ENCODE data around the gene FOLR2. TPM values are rescaled to one million over a fixed set of nuclear protein-coding genes. Genes with fewer than 3 reads are reported as not detected.
A peak's percentile ranks its signal among the peaks of the same experiment; 100 is the strongest.

Gene FOLR2
- total RNA-seq, 1 donor from 2014 or later = not detected

- no peak for DNase-seq
Measured at GRCh38 chr11:72208281-72208680, 8.3 kb upstream of the FOLR2 start.

- no peak for DNase-seq
Measured at GRCh38 chr11:72209101-72209500, 7.5 kb upstream of the FOLR2 start.

DNA sequence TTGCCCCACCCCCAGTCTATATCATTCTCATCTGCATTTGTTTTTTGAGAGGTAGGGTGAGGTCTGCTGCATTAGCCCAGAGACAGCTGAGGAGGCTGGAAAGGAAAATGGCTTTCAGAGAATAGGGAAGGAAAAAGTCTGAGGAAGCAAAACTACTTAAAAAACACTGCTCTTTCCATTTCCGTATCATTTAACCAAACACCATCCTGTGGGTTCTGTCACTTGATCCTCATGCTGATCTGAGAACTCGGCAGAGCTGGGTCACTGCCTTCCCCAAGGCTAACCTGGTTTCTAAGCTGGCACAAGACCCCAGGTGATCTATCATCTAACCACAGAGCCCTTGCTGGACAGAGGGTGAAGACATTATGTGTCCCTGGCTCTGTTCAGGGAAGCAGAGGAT, 1.2 kb downstream of the FOLR2 start:
- no peak for DNase-seq

DNA sequence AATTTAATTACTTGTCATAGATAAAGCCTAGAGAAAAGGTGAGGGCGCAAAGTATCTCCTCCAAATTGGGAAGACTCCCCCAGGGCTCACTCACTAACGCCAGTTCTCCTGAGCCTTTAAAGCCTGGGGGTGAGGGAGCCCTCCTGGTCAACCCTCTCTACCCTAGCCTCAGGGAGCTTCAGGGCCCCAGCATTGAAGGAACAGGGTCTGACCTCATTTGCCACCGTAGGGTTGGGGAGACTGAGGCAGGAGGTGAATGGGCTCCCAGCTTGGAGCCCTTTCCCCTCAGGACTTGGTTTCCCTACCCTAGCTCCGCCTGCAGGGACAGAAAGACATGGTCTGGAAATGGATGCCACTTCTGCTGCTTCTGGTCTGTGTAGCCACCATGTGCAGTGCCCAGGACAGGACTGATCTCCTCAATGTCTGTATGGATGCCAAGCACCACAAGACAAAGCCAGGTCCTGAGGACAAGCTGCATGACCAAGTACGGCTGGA, 1.7 kb downstream of the FOLR2 start:
- DNase-seq = no peak

GRCh38 chr11:72220696-72221363, 4.2 kb downstream of the FOLR2 start:
- no peak for DNase-seq

DNA sequence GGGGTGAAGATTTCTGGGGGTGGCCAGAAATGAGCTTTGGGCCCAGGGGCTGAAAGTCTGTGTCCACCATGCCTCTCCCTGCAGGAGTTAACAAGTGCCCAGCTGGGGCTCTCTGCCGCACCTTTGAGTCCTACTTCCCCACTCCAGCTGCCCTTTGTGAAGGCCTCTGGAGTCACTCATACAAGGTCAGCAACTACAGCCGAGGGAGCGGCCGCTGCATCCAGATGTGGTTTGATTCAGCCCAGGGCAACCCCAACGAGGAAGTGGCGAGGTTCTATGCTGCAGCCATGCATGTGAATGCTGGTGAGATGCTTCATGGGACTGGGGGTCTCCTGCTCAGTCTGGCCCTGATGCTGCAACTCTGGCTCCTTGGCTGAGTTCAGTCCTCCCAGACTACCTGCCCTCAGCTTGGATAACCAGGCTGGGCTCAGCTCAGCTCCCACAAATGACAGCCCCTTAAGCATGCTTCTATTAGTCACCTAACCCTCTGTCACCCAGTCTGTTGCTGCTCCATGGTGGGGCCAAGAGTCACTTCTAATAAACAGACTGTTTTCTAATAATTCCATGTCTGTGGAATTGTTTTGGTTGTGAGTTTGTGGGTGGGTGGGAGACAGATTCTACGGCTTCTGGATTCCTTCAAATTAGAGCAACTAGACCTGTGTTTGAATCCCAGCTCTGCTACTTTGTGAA, 4.9 kb downstream of the FOLR2 start:
- no peak for DNase-seq

GRCh38 chr11:72222106-72222891, 5.7 kb downstream of the FOLR2 start:
- no peak for DNase-seq

GRCh38 chr11:72222907-72223614, 6.5 kb downstream of the FOLR2 start:
- peak; percentile 91 for DNase-seq

DNA sequence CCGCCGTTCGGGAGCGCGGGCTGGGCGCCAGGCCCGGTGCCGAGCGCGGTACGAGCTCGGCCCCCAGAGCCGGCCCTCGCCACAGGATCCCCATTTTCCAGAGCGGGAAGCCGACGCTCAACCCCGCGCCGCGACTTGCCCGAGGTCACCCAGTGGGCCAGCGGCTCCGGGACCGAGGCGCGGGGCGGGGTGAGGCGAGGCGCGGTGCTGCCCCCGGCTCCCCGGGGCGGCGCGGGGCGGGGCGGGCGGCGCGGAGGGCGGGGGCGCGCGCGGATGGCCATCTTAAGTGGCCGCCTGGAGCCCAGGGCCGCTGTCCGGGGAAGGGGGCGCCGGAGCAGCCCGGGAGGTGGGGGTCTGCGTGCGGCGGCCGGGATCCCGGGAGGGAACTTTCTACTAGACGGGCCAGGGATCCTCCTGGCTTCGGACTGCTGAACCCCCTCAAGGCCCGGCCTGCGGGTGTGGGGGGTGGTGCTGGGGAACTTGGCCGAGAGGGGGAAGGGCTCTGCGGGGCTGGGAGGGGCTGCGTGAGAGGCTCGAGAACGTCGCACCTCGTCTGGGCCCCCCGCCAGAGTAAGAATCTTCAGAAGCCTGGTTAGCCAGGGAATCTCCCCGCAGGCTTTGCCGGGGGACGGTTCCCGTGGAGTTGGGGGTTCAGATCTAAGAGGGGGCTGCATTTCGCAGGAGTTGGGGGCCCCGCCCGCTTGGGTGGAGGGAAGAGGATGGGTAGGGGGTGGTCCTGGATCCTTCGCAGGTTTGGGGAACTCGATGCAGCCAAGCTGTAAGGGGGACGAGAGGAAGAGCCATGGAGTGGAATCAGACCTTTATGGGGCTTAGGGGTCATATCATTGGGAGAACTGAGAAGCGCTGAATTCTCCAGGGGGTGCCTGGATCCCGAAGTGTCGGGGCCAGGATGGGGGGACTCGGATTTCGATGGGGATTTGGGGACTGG, 7.3 kb downstream of the FOLR2 start:
- DNase-seq = peak; percentile 64

DNA sequence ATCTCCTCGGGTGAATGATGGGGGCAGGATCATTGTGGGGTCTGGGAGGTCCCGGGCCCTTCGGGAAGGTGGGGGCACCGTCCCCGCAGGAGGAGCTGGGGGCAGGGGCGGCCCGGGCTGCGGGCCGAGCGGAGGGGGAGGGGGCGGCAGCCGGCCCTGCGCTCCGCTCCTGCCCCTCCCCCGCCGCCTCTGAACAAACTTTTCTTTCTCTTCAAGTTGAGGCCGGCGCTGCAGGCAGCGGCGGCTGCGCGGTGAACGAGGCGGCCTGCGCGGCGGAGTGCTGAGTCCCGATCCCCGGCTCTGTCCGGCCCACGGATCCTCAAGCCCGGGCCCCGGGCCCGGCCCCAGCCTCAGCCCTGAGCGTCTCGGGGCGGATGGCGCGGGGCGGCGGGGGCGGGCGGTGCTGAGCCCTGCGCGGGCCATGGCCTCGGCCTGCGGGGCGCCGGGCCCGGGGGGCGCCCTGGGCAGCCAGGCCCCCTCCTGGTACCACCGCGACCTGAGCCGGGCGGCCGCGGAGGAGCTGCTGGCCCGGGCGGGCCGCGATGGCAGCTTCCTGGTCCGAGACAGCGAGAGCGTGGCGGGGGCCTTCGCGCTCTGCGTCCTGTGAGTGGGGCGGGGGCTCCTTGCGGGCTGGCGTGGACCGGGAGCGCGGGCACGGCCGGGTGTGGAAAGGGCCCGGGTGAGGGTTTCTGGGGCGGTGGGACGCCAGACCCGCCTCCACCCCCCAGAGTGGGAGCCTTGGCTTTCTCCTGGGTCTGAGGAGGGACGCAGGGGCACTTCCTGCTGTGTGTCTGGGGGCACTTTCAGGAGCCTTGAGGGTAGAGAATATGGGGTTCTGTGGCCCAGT, 8.2 kb downstream of the FOLR2 start, which contains the start of gene INPPL1:
Gene INPPL1 (plus strand): TSS at position 204 of the 847 bp plus-strand sequence. CDS start 218 bp downstream, at position 422.
- DNase-seq = peak; percentile 50

DNA sequence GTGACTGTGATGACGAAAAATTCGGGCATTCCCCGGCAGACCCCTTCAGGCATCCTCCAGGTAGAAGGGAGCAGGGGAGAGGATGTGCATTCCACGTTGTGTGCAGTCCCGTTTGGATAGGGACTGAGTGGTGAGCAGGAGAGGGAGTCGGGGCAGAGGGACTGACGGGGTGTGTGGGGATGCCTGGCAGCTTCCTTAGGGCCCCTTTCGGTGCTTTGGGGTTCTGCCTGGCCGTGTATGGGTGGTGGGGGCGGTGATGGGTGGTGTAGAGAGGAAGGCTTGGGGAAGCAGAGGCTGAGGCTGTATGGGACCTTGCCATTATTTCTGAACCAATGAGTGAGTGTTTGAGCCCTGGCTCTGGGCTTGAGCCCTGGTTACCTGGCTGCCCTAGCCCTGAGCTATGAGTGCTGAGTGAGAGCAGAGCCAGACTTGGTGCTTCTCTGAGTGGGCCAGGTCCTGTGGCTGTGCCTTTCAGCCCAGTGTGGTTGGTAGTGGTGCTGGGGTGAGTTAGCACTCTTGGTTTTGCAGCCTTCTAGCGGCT, 8.9 kb downstream of the FOLR2 start:
- DNase-seq = peak; percentile 13

DNA sequence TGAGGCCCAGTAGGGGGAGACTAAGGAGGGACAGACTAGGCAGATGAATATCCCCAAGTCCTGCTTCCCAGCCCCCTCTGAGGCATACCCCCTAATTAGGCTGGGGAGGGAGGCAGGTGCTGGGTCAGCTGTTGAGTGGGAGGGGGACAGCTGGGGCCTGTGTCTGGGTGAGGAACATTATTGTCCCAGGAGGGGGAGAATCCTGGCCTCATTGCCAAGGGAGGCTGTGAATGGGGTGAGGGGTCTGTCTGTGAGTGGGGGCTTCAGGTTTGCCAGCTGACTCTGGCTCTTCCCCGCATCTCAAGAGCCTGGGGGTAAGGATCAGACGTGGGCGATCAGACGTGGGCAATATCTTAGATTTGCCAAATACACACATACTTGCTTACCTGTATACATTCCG, 10.1 kb downstream of the FOLR2 start:
- no peak for DNase-seq

DNA sequence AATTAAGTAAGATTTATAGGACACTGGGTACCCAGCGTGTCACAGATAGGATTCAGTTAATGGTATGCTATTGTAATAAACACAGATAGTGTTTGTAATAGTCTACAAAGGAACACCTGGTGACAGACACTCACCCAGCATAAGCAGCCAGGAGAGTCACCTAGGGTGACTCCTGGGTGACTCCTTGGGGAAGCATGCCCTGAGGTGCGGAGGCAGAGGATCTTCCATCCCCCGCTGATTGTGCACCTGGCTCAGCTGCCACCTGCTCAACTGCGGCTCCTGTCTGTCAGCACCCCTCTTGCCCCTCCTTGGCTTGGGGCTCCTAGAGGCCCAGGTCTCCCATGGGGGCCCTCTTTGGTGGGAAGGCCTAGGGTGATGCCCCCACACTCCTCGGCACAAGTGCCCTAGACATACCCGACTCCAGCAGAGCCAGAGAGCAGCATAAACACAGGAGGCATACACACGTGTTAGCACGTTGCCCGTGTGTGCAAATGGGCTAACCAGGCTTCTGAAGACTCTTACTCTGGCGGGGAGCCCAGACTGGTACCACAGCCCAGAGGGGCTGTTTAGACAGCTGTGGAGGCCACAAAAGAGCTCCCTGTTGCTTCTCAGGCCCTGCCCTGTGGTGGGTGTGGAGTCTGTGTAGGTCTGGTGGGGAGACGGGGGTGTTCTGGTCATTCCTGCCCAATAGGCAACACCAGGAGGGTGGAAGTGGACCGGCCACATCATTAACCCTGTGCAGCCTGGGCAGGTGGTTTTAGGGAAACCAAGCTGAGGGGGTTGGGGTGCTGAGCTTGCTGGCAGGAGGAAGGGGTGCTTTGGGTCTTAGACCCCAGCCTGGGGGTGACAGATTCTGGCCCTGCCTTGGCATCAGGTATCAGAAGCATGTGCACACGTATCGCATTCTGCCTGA, 11.0 kb downstream of the FOLR2 start:
- no peak for DNase-seq

DNA sequence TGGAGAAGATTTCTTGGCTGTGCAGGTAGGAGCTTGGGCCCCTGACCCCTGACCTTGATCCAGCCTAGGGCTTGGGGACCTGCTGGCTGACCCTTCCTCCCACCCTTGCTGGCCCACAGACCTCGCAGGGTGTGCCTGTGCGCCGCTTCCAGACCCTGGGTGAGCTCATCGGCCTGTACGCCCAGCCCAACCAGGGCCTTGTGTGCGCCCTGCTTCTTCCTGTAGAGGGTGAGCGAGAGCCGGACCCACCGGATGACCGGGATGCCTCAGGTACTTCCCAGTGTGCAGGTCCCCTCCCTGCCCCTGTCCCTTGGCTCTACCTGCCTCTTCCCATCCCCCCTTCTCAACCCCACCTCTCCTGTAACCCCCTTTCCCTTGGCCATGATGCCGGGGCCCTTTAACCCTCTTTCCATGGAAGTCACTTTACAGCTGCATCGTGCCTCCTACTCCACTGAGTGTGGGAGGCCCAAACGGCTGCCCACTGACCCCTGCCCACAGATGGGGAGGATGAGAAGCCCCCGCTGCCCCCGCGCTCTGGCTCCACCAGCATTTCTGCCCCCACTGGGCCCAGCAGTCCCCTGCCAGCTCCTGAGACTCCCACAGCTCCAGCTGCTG, 11.7 kb downstream of the FOLR2 start:
- peak; percentile 17 for DNase-seq

DNA sequence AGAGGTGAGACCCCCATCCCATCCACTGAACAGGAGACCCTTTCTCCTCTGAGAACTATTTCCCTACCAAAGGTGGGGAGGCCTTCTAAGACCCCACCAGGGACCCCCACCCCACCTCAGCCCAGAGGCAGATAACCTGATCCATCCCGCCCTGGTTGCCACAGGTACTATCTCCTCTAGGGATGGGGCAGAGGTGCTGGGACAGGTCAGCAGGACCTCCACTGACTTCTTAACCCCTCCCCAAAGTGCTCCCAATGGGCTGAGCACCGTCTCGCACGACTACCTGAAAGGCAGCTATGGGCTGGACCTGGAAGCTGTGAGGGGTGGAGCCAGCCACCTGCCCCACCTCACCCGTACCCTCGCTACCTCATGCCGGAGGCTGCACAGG, 12.2 kb downstream of the FOLR2 start:
- DNase-seq = no peak

DNA sequence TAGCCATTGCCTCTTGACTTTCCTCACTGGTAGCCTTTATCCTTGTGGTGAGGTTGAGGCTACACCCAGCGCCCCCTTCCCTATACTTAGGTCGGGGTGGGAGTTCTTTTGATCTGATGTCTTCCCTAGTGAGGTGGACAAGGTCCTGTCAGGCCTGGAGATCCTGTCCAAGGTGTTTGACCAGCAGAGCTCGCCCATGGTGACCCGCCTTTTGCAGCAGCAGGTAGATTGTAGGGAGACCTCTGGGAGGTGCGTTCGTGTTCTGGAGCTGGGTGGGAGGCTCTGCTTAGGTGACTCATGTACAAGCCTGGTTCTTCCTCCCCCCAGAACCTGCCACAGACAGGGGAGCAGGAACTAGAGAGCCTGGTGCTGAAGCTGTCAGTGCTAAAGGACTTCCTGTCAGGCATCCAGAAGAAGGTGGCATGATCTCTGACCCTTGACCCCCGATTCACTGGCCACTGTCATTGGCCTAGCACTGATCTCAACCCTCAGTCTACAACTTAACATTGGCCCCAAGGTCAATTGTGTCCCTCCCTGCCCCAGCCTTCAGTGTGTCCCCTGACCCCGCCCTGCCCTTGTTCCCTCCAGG, 12.8 kb downstream of the FOLR2 start:
- DNase-seq = no peak

DNA sequence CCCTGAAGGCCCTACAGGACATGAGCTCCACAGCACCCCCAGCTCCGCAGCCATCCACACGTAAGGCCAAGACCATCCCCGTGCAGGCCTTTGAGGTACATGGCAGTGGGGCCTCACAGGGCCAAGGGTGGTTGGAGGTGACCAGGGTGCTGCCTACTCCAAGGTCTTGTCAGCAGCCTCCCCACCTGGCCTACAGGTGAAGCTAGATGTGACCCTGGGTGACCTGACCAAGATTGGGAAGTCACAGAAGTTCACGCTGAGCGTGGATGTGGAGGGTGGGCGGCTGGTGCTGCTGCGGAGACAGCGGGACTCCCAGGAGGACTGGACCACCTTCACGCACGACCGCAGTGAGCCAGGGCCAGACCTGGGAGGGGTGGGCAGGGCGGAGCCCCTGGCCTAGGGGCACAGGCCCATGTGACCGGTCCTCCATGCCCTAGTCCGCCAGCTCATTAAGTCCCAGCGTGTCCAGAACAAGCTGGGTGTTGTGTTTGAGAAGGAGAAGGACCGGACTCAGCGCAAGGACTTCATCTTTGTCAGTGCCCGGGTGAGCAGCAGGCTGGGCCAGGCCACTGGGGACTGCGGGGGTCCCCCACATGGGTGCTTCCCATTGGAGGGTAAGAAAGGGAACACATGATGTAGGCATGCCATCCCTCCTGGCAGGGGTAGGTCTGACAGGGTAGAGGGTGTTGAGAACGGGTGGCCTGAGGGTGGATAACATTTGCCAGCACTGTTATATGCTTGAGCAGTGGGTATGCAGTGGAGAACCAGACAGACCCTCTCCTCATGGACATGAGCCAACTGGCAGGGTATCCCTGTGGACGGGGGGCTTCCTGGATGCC, 13.6 kb downstream of the FOLR2 start:
- no peak for DNase-seq

Measured in dermis blood vessel endothelial cell (primary cell).